Natural killer cell (primary cell): ENCODE data around the gene SPINDOC. TPM values are rescaled to one million over a fixed set of nuclear protein-coding genes. Genes with fewer than 3 reads are reported as not detected.

ENCODE experiments used
- ATAC-seq, 3 donors: fragments of 150-1000 bp in 2 of 3; fragments of 200-7000 bp in 1 of 3; cut with Tn5 transposase; 1 replicate in 1 of 3; 2 replicates in 2 of 3; pipeline ENCODE4 v1.10.0; 2021; ENCODE audit warnings: mild to moderate bottlenecking in 2 of 3, moderate library complexity in 2 of 3
- DNase-seq, 2 donors: peaks; one replicate each; pipeline versions ENCODE4 v3.0.0 to v3.0.0-alpha.2; 2013 to 2021; ENCODE audit warnings: mixed read lengths in 1 of 2
- H3K27ac ChIP-seq: one replicate; pipeline ENCODE4 v1.5.1; 2013; ENCODE audit warnings: mild to moderate bottlenecking, low read length
- H3K27me3 ChIP-seq: one replicate; pipeline ENCODE4 v1.6.1; 2013; ENCODE audit warnings: low read length; ENCODE audit not compliant: control insufficient read depth, insufficient read depth
- H3K36me3 ChIP-seq: one replicate; pipeline ENCODE4 v1.6.1; 2013; ENCODE audit warnings: low read length; ENCODE audit not compliant: control insufficient read depth, insufficient read depth
- H3K4me1 ChIP-seq: one replicate; pipeline ENCODE4 v1.6.1; 2013; ENCODE audit warnings: low read length; ENCODE audit not compliant: control insufficient read depth, insufficient read depth
- H3K4me3 ChIP-seq: one replicate; pipeline ENCODE4 v1.5.1; 2013; ENCODE audit warnings: low read length
- H3K9me3 ChIP-seq: one replicate; pipeline ENCODE4 v1.6.1; 2013; ENCODE audit warnings: low read length; ENCODE audit not compliant: control insufficient read depth, insufficient read depth
- H3K27ac Mint-ChIP-seq, 2 donors: one replicate each; pipeline ENCODE4 v1.8.0; 2022; ENCODE audit warnings: mild to moderate bottlenecking in 2 of 2, mixed read lengths in 2 of 2, moderate library complexity in 1 of 2
- H3K27me3 Mint-ChIP-seq, 2 donors: one replicate each; pipeline ENCODE4 v1.8.0; 2022; ENCODE audit warnings: low read depth in 2 of 2, mixed read lengths in 2 of 2
- H3K36me3 Mint-ChIP-seq: one replicate; pipeline ENCODE4 v1.8.0; 2022; ENCODE audit warnings: mixed read lengths
- H3K4me1 Mint-ChIP-seq, 2 donors: one replicate each; pipeline ENCODE4 v1.8.0; 2022; ENCODE audit warnings: mixed read lengths in 2 of 2
- H3K4me3 Mint-ChIP-seq: one replicate; pipeline ENCODE4 v1.8.0; 2022; ENCODE audit warnings: mild to moderate bottlenecking, moderate library complexity, mixed read lengths
- H3K9me3 Mint-ChIP-seq, 2 donors: one replicate each; pipeline ENCODE4 v1.8.0; 2022; ENCODE audit warnings: mixed read lengths in 2 of 2
- whole genome bisulfite sequencing: methylation state at CpG from one replicate; pipeline ENCODE4 v1.1.7; 2013; ENCODE audit warnings: missing lambda C conversion rate; ENCODE audit not compliant: insufficient coverage; 5-methylcytosine and 5-hydroxymethylcytosine counted together
- intact Hi-C: fragments of 100-400 bp; cut with micrococcal nuclease; formaldehyde crosslinking; loops from one replicate; pipeline ENCODE4 v1.14.2; 2022
- total RNA-seq, 4 donors: library from RNA; stranded (reverse); fragments of 120-200 nt in 1 of 4; gene quantifications; one replicate each; pipeline versions ENCODE4 v1.2.3 to v1.2.4, GENCODE V29; 2013 to 2022
- TF ChIP-seq, protein P1 (sequence below): fragments of 200-600 bp; IDR thresholded peaks from one replicate; pipeline ENCODE4 v1.8.0; 2022; ENCODE audit warnings: antibody characterized with exemption

The SPINDOC gene
- total RNA-seq, 3 donors from 2014 or later (not counting 1 experiment from before 2014, with no cell fraction given): 15.6 to 25.3 (median 21.1) TPM

DNA sequence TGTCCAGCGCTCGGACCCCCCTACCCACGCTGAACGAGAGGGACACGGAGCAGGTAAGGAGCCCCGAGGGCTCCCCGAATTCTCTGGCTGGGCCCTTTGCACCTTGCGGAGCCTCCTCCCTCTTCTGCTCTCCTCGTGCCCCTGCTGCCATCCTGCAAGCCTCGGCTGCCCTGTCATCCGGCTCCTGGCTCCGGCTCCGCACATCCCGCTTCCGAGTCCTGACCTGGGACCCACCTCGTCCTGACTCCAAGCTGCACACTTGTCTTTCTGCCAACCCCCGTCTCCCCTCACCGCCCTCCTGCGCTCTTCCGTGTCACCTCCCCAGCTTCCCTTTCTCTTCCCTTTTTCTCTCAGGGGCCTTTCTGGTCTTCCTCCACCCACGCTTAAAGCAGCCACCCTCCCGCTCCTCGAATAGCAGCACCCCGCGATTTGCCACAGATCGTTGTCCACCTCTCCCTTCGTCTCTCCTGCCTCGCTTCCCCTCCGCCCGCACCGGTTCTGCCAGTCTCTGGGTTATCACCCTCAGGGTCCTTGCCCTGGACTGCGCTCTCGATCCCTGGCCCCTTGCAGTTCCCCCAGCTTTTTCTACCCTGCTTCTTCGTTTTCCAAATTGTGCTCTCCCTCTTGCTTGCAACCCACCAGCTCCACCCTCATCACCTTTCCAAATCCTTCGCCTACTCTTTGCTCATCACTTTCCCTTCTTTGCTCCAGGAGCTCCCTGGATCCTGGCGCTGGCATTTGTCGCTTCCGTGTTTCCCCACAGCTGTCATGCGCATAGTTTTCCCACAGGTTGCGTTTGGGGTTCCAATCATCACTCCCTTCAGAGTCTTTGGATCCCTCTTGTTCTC lies 26.5 kb downstream of the SPINDOC start:
- TF ChIP-seq, protein P1, sequence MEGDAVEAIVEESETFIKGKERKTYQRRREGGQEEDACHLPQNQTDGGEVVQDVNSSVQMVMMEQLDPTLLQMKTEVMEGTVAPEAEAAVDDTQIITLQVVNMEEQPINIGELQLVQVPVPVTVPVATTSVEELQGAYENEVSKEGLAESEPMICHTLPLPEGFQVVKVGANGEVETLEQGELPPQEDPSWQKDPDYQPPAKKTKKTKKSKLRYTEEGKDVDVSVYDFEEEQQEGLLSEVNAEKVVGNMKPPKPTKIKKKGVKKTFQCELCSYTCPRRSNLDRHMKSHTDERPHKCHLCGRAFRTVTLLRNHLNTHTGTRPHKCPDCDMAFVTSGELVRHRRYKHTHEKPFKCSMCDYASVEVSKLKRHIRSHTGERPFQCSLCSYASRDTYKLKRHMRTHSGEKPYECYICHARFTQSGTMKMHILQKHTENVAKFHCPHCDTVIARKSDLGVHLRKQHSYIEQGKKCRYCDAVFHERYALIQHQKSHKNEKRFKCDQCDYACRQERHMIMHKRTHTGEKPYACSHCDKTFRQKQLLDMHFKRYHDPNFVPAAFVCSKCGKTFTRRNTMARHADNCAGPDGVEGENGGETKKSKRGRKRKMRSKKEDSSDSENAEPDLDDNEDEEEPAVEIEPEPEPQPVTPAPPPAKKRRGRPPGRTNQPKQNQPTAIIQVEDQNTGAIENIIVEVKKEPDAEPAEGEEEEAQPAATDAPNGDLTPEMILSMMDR: no peak
- intact Hi-C loops: loop anchor here (2.0 to 5.0 kb wide), 2 partner anchors 48 to 99 kb away; partner anchors contain the start of gene NAA40
- Mint-ChIP-seq H3K27ac (peak overlapping the region; percentile 75 to 86), H3K4me3 (peak overlapping the region; percentile 89), H3K27me3 (no peaks in the 10 kb centered on the region), H3K36me3 (no peaks in the 10 kb centered on the region), H3K4me1 (peaks cover 63 to 66% of the 10 kb centered on the region in 2 donors), H3K9me3 (no peaks in the 10 kb centered on the region)
- peak overlapping the region; percentile 91 for H3K4me3 ChIP-seq
- H3K36me3 ChIP-seq: peaks cover 14% of the 10 kb centered on the region
- DNase-seq (peak; percentile 23 to 59), ATAC-seq (no peak)
- peaks cover 54% of the 10 kb centered on the region for H3K4me1 ChIP-seq
- peak overlapping the region; percentile 51 for H3K27ac ChIP-seq
- WGBS: under 1% methylated on average over 39 of the region's 40 CpGs
- H3K27me3 ChIP-seq: no peaks in the 10 kb centered on the region
- no peaks in the 10 kb centered on the region for H3K9me3 ChIP-seq

DNA sequence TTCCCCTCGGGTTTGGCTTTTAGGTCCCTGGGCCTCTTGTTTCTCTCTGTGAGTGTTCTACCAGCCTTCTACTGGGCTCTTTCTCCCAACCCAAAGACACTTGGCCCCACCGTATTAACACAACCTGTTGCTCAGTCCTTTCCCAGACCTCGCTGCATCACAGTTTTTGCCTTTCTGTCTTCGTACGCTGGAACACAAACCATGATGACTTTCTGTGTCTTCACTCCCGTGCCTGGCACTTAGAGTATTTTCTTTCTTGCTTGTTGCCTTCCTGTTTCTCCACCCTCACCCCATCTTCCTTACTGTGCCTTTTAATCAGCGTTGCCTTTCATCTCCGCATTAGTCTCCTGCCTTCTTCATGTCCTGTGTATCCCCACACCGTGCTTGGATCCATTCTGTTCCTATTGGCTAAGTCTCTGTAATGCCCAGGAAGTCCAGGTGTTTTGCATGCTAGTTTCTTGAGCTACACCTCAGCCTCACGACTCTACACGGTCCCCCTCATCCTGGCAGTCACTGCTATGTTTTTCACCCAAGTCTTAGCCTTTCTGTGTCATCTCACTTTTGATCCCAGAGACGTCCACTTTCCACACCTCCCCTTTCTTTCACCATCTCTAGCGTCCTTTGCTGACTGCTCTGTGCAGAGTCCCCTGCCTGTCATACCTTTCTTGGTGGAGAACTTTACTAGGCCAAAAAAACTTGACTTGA lies 27.3 kb downstream of the SPINDOC start:
- Histone ChIP-seq H3K4me3 (peak overlapping the region; percentile 91), H3K27ac (peak overlapping the region; percentile 51), H3K27me3 (no peaks in the 10 kb centered on the region), H3K4me1 (peaks cover 62% of the 10 kb centered on the region), H3K36me3 (peaks cover 16% of the 10 kb centered on the region), H3K9me3 (no peaks in the 10 kb centered on the region)
- WGBS: 3% methylated on average over 13 of the region's 13 CpGs
- DNase-seq (peak in 1 of 2 donors; percentile 44), ATAC-seq (no peak)
- peaks cover 71 to 74% of the 10 kb centered on the region in 2 donors for H3K4me1 Mint-ChIP-seq
- H3K36me3 Mint-ChIP-seq: no peaks in the 10 kb centered on the region
- no peaks in the 10 kb centered on the region for H3K9me3 Mint-ChIP-seq
- TF ChIP-seq, protein P1: no peak
- peak overlapping the region; percentile 89 for H3K4me3 Mint-ChIP-seq
- H3K27me3 Mint-ChIP-seq: no peaks in the 10 kb centered on the region
- intact Hi-C loops: no loop called here
- H3K27ac Mint-ChIP-seq: peak overlapping the region; percentile 75 to 86

DNA sequence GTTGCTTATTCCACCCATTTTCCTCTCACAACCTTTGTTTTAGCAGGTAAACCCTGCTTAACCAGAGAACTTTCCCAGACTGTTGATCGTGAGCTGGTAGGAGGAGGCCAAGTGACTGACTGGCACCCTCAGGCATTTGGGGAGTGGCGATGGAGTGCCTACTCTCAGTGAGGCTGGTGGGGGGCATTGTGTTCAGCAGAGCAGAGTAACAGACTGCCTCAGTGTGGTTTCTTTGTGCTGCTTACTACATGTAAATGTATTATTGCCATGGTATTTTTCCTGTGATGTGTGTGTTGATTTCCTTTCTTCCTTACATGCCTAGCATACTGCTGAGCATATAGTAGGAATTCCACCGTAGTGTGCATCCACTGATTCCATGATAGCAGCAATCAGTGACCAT lies 28.3 kb downstream of the SPINDOC start:
- H3K27ac ChIP-seq: no peak overlapping the region
- Mint-ChIP-seq H3K4me3 (peak overlapping the region; percentile 89), H3K36me3 (no peaks in the 10 kb centered on the region), H3K9me3 (no peaks in the 10 kb centered on the region), H3K27ac (peak overlapping the region; percentile 75 to 86), H3K27me3 (no peaks in the 10 kb centered on the region), H3K4me1 (peaks cover 74 to 81% of the 10 kb centered on the region in 2 donors)
- no peak overlapping the region for H3K4me3 ChIP-seq
- intact Hi-C loops: no loop called here
- no peaks in the 10 kb centered on the region for H3K9me3 ChIP-seq
- H3K27me3 ChIP-seq: no peaks in the 10 kb centered on the region
- ATAC-seq: no peak
- peaks cover 16% of the 10 kb centered on the region for H3K36me3 ChIP-seq
- DNase-seq: peak in 1 of 2 donors; percentile 30
- WGBS: 71% methylated on average over 3 of the region's 3 CpGs
- peaks cover 67% of the 10 kb centered on the region for H3K4me1 ChIP-seq
- TF ChIP-seq, protein P1: no peak
